DOHH2 (cell line): ENCODE data around the gene MTOR.

Source experiments
- EZH2phosphoT487 ChIP-seq: fragments of 200-600 bp; sonication (generic); IDR thresholded peaks from 2 replicates; pipeline ENCODE4 v1.6.1; 2017; ENCODE audit warnings: borderline replicate concordance, mild to moderate bottlenecking, antibody characterized with exemption, low read length, moderate library complexity, mixed read lengths
- TF ChIP-seq, protein P1 (sequence below): fragments of 200-600 bp; sonication (generic); IDR thresholded peaks from one replicate; pipeline ENCODE4 v1.5.1; 2014; ENCODE audit warnings: antibody characterized with exemption, mild to moderate bottlenecking, low read depth, low read length; ENCODE audit not compliant: poor library complexity, severe bottlenecking

DNA sequence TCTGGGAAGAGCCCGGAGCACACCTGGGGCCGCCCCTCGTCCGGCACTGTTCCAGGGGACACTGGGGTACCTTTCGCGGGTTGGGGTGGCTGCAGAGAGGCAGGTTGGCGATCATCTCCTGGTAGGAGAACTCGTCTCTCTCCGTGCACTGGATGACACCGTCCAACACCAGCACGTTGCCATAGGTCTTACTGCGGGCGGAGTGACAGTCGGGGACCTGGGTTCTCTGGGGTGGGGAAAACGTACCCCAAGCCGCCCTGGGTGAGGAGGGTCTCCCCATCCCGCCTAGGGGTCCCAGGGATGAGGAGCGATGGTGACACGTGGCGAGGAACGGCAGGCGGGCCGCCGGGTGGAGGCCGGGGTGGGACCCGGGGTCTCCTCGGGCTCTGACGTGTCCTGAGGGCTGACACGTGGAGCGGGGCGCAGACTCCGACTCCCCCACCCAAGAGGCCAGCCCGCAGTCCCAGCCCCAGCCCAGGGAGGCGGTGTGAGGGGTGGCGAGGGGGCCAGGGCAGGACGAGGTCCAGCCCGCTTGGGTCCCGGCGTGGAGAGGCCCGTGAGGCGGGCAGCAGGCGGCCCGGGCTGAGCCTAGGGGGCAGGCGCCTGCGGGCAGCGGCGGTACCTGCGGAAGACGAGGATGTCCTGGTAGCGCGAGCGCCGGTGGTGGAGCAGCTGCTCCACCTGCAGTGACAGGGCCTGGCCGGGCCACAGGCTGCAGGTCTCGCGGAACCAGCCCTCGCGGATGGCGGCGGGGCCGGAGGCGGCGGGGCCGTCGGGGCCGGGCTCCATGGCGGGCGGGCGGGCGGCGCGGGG is 203.0 kb downstream of the MTOR start:
- TF ChIP-seq, protein P1, sequence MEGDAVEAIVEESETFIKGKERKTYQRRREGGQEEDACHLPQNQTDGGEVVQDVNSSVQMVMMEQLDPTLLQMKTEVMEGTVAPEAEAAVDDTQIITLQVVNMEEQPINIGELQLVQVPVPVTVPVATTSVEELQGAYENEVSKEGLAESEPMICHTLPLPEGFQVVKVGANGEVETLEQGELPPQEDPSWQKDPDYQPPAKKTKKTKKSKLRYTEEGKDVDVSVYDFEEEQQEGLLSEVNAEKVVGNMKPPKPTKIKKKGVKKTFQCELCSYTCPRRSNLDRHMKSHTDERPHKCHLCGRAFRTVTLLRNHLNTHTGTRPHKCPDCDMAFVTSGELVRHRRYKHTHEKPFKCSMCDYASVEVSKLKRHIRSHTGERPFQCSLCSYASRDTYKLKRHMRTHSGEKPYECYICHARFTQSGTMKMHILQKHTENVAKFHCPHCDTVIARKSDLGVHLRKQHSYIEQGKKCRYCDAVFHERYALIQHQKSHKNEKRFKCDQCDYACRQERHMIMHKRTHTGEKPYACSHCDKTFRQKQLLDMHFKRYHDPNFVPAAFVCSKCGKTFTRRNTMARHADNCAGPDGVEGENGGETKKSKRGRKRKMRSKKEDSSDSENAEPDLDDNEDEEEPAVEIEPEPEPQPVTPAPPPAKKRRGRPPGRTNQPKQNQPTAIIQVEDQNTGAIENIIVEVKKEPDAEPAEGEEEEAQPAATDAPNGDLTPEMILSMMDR, result peak; percentile 27
- no peak for TF ChIP-seq EZH2phosphoT487
